Measurements from ENCODE around the gene EEIG2.

- TF ChIP-seq CTCF (IDR thresholded peaks at IDR 0.05) (no peak), POLR2A (IDR thresholded peaks at IDR 0.05) (no peak)
These were observed 42.0 kb downstream of the EEIG2 start for GRCh38 chr1:108601708-108602410.

Measured in adrenal gland (tissue), 5 donors.